GM20000 (cell line): ENCODE results near the gene TDRD15.
"Not testable (repeated sequence)": the region's sequence is repeated elsewhere in the genome, so short reads cannot be mapped to it uniquely, and the experiment has no call there.

Experiments used
- DNase-seq: peaks from one replicate; pipeline ENCODE4 v3.0.0; 2012; ENCODE audit warnings: low spot score
- CTCF ChIP-seq: IDR thresholded peaks from 2 replicates; pipeline ENCODE4 v1.5.1; 2012; ENCODE audit warnings: mild to moderate bottlenecking, control low read depth; ENCODE audit errors: extremely low read depth, missing control alignments

Gene TDRD15

GRCh38 chr2:21096458-21096857, 27.3 kb upstream of the TDRD15 start:
- no peak for TF ChIP-seq CTCF
- DNase-seq: no peak

- DNase-seq: no peak
- no peak for TF ChIP-seq CTCF
These were observed 26.4 kb upstream of the TDRD15 start for GRCh38 chr2:21097331-21097730.

GRCh38 chr2:21098294-21098693, 25.5 kb upstream of the TDRD15 start:
- DNase-seq: no peak
- TF ChIP-seq CTCF: no peak

- TF ChIP-seq CTCF: no peak
- DNase-seq: no peak
These were observed 24.4 kb upstream of the TDRD15 start for GRCh38 chr2:21099281-21099907.

GRCh38 chr2:21101514-21102155, 22.1 kb upstream of the TDRD15 start:
- not testable (repeated sequence) for DNase-seq

- TF ChIP-seq CTCF: no peak
- DNase-seq: no peak
These were observed 21.4 kb upstream of the TDRD15 start for GRCh38 chr2:21102356-21102755.

GRCh38 chr2:21103274-21103891, 20.4 kb upstream of the TDRD15 start:
- TF ChIP-seq CTCF: no peak
- DNase-seq: no peak
